Aorta (tissue), 5 donors: ENCODE results near the gene FOXC1. TPM values are rescaled to one million over a fixed set of nuclear protein-coding genes. Genes with fewer than 3 reads are reported as not detected.

Experiments
- ATAC-seq: fragments of 200-7000 bp; cut with Tn5 transposase; one replicate; pipeline ENCODE4 v1.9.1; 2022; ENCODE audit warnings: moderate library complexity; ENCODE audit not compliant: low FRiP score
- DNase-seq, 2 donors: peaks; one replicate each; pipeline ENCODE4 v3.0.0-alpha.2; 2020
- H3K27ac ChIP-seq, 2 donors: one replicate each; pipeline ENCODE4 v1.5.1; 2013; ENCODE audit warnings: low read length in 2 of 2, mild to moderate bottlenecking in 2 of 2, moderate library complexity in 2 of 2, control low read depth in 1 of 2, inconsistent platforms in 1 of 2, low read depth in 1 of 2
- H3K27me3 ChIP-seq, 2 donors: one replicate each; pipeline ENCODE4 v1.6.1; 2013; ENCODE audit warnings: control low read depth in 1 of 2, low read length in 1 of 2, mild to moderate bottlenecking in 1 of 2, moderate library complexity in 1 of 2; ENCODE audit not compliant: insufficient read depth in 2 of 2, control insufficient read depth in 1 of 2
- H3K36me3 ChIP-seq, 2 donors: one replicate each; pipeline ENCODE4 v1.6.1; 2013; ENCODE audit warnings: control low read depth in 1 of 2, low read length in 1 of 2, mild to moderate bottlenecking in 1 of 2; ENCODE audit not compliant: insufficient read depth in 2 of 2, control insufficient read depth in 1 of 2
- H3K4me1 ChIP-seq, 2 donors: one replicate each; pipeline ENCODE4 v1.6.1; 2013; ENCODE audit warnings: low read length in 2 of 2, control low read depth in 1 of 2, mild to moderate bottlenecking in 1 of 2, moderate library complexity in 1 of 2; ENCODE audit not compliant: insufficient read depth in 2 of 2, control insufficient read depth in 1 of 2
- H3K4me3 ChIP-seq, 2 donors: one replicate each; pipeline ENCODE4 v1.5.1; 2013; ENCODE audit warnings: low read length in 2 of 2, control low read depth in 1 of 2, mild to moderate bottlenecking in 1 of 2
- H3K9me3 ChIP-seq: one replicate; pipeline ENCODE4 v1.6.1; 2013; ENCODE audit warnings: mild to moderate bottlenecking, low read length; ENCODE audit not compliant: control insufficient read depth
- WGBS, 2 donors: extraction: QIAGEN DNeasy Blood & Tissue Kit; methylation state at CpG; one replicate each; pipeline ENCODE4 v1.1.7; 2013; 5-methylcytosine and 5-hydroxymethylcytosine counted together
- intact Hi-C, 2 donors: fragments of 100-400 bp; cut with DNase I; formaldehyde crosslinking; loops; one replicate each; pipeline versions ENCODE4 v1.14.2 to v1.15.0; 2022
- polyA plus RNA-seq, 2 donors: library from polyadenylated mRNA; stranded (reverse); fragments of 200-250 nt; gene quantifications; one replicate each; pipeline ENCODE4 v1.2.3, GENCODE V29; 2013
- total RNA-seq, 2 donors: library from RNA; stranded (reverse); fragmentation: NEBNext Ultra II Directional; extraction: Animal tissue kit (Norgen Biotek cat#: 25700); gene quantifications; one replicate each; pipeline ENCODE4 v1.2.1, GENCODE V29; 2021
- donor health status: healthy with polysubstance abuse.
- donor health status: Bipolar disorder and iron deficiency.
- donor health status: DM: no; HTN: no; CAD: no.
- donor health status: DM: no; HTN: no; CAD: no.
- donor health status: DM: yes; HTN: yes; CAD: no.

Gene FOXC1
- total and polyA plus RNA-seq, 4 donors: 18.5 to 134 (median 70.7) TPM

- intact Hi-C loops: no loop called here
- 0 to 1% methylated on average over 81 to 101 of the region's 101 CpGs for WGBS, 2 donors
- H3K27me3 ChIP-seq: no peaks in the 10 kb centered on the region
These were observed 994 bp downstream of the FOXC1 start for GRCh38 chr6:1610497-1611321.

GRCh38 chr6:1611322-1611571 is 1.5 kb downstream of the FOXC1 start:
- Histone ChIP-seq H3K9me3 (no peaks in the 10 kb centered on the region), H3K27ac (peak overlapping the region; percentile 97 to 99), H3K4me3 (peak overlapping the region; percentile 100), H3K4me1 (no peaks in the 10 kb centered on the region), H3K27me3 (no peaks in the 10 kb centered on the region), H3K36me3 (peaks cover 5 to 14% of the 10 kb centered on the region in 2 donors)
- intact Hi-C loops: no loop called here
- DNase-seq (no peak), ATAC-seq (no peak)
- WGBS, 2 donors: 0 to 1% methylated on average over 22 to 38 of the region's 38 CpGs

More at GRCh38 chr6:1610497-1611321, 994 bp downstream of the FOXC1 start:
- Histone ChIP-seq H3K4me3 (peak overlapping the region; percentile 100), H3K36me3 (peaks cover 5 to 14% of the 10 kb centered on the region in 2 donors), H3K27ac (peak overlapping the region; percentile 97 to 99), H3K4me1 (no peaks in the 10 kb centered on the region), H3K9me3 (no peaks in the 10 kb centered on the region)
- DNase-seq (peak in 1 of 2 donors; percentile 78), ATAC-seq (no peak)

GRCh38 chr6:1611572-1612298 is 2.0 kb downstream of the FOXC1 start:
- H3K36me3 ChIP-seq: peaks cover 5 to 14% of the 10 kb centered on the region in 2 donors
- DNase-seq (peak in 1 of 2 donors; percentile 77), ATAC-seq (no peak)
- H3K4me1 ChIP-seq: no peaks in the 10 kb centered on the region
- H3K27ac ChIP-seq: peak overlapping the region; percentile 95 to 99
- no peaks in the 10 kb centered on the region for H3K27me3 ChIP-seq
- WGBS, 2 donors: 1% methylated on average over 70 to 71 of the region's 71 CpGs
- peak overlapping the region; percentile 100 for H3K4me3 ChIP-seq
- intact Hi-C loops: no loop called here
- no peaks in the 10 kb centered on the region for H3K9me3 ChIP-seq

- no peak for DNase-seq
- no peaks in the 10 kb centered on the region for H3K27me3 ChIP-seq
- H3K4me3 ChIP-seq: peak overlapping the region; percentile 100
- intact Hi-C loops: no loop called here
- peaks cover 5 to 14% of the 10 kb centered on the region in 2 donors for H3K36me3 ChIP-seq
- H3K27ac ChIP-seq: peak overlapping the region; percentile 50 to 99
- no peaks in the 10 kb centered on the region for H3K4me1 ChIP-seq
- no peak for ATAC-seq
- H3K9me3 ChIP-seq: no peaks in the 10 kb centered on the region
- 1% methylated on average over 10 of the region's 10 CpGs for WGBS, 2 donors
These were observed 2.7 kb downstream of the FOXC1 start for GRCh38 chr6:1612299-1612973.

GRCh38 chr6:1612974-1613306 is 3.2 kb downstream of the FOXC1 start:
- peaks cover 5 to 14% of the 10 kb centered on the region in 2 donors for H3K36me3 ChIP-seq
- intact Hi-C loops: no loop called here
- DNase-seq (no peak), ATAC-seq (no peak)
- WGBS, 2 donors: 0 to 2% methylated on average over 7 of the region's 7 CpGs
- no peaks in the 10 kb centered on the region for H3K4me1 ChIP-seq
- H3K27ac ChIP-seq: peak overlapping the region in 1 of 2 donors; percentile 77
- no peaks in the 10 kb centered on the region for H3K9me3 ChIP-seq
- peak overlapping the region; percentile 96 to 100 for H3K4me3 ChIP-seq
- H3K27me3 ChIP-seq: no peaks in the 10 kb centered on the region

GRCh38 chr6:1613346-1613687 is 3.6 kb downstream of the FOXC1 start:
- Histone ChIP-seq H3K4me3 (peak overlapping the region; percentile 96 to 100), H3K4me1 (no peaks in the 10 kb centered on the region), H3K27me3 (no peaks in the 10 kb centered on the region), H3K9me3 (no peaks in the 10 kb centered on the region), H3K36me3 (peaks cover 5 to 14% of the 10 kb centered on the region in 2 donors), H3K27ac (peak overlapping the region; percentile 47 to 80)
- intact Hi-C loops: no loop called here
- DNase-seq (no peak), ATAC-seq (no peak)
- 2 to 4% methylated on average over 3 of the region's 3 CpGs for WGBS, 2 donors

- 0 to 1% methylated on average over 60 of the region's 60 CpGs for WGBS, 2 donors
- intact Hi-C loops: no loop called here
- H3K27me3 ChIP-seq: no peaks in the 10 kb centered on the region
- H3K4me1 ChIP-seq: no peaks in the 10 kb centered on the region
- peaks cover 5 to 14% of the 10 kb centered on the region in 2 donors for H3K36me3 ChIP-seq
- H3K4me3 ChIP-seq: peak overlapping the region; percentile 86 to 100
- H3K9me3 ChIP-seq: no peaks in the 10 kb centered on the region
- peak in 1 of 2 donors; percentile 86 for DNase-seq
- peak overlapping the region; percentile 47 to 80 for H3K27ac ChIP-seq
- no peak for ATAC-seq
These were observed 4.2 kb downstream of the FOXC1 start for GRCh38 chr6:1613688-1614447.

GRCh38 chr6:1614448-1615150 is 4.9 kb downstream of the FOXC1 start:
- intact Hi-C loops: loop anchor here in 1 of 2 donors (5.0 kb wide), 1 partner anchor 258 kb away; no protein-coding TSS in a partner anchor
- H3K27ac ChIP-seq: peak overlapping the region; percentile 47 to 80
- no peaks in the 10 kb centered on the region for H3K27me3 ChIP-seq
- 1% methylated on average over 82 to 85 of the region's 85 CpGs for WGBS, 2 donors
- H3K9me3 ChIP-seq: no peaks in the 10 kb centered on the region
- H3K4me3 ChIP-seq: peak overlapping the region; percentile 86 to 100
- DNase-seq (peak; percentile 74 to 82), ATAC-seq (no peak)
- no peaks in the 10 kb centered on the region for H3K4me1 ChIP-seq
- H3K36me3 ChIP-seq: peaks cover 5 to 14% of the 10 kb centered on the region in 2 donors
